Glutamatergic neuron (in vitro differentiated cells): ENCODE measurements around the gene DERL2. TPM values are rescaled to one million over a fixed set of nuclear protein-coding genes. Genes with fewer than 3 reads are reported as not detected.

Experiments
- DNase-seq: peaks from one replicate; pipeline ENCODE4 v3.0.0; 2022
- H3K27ac Mint-ChIP-seq: one replicate; pipeline ENCODE4 v1.8.0; 2020; ENCODE audit warnings: mild to moderate bottlenecking, mixed read lengths, inconsistent platforms; ENCODE audit not compliant: unreplicated experiment
- H3K27me3 Mint-ChIP-seq: one replicate; pipeline ENCODE4 v1.8.0; 2020; ENCODE audit warnings: mild to moderate bottlenecking, moderate library complexity, mixed read lengths, inconsistent platforms; ENCODE audit not compliant: unreplicated experiment
- H3K36me3 Mint-ChIP-seq: one replicate; pipeline ENCODE4 v1.8.0; 2020; ENCODE audit warnings: mild to moderate bottlenecking, mixed read lengths, inconsistent platforms; ENCODE audit not compliant: unreplicated experiment
- H3K4me1 Mint-ChIP-seq: one replicate; pipeline ENCODE4 v1.8.0; 2020; ENCODE audit warnings: mild to moderate bottlenecking, low read depth, mixed read lengths, inconsistent platforms; ENCODE audit not compliant: unreplicated experiment
- H3K4me3 Mint-ChIP-seq: one replicate; pipeline ENCODE4 v1.8.0; 2020; ENCODE audit warnings: mild to moderate bottlenecking, mixed read lengths, inconsistent platforms; ENCODE audit not compliant: unreplicated experiment
- H3K9me3 Mint-ChIP-seq: one replicate; pipeline ENCODE4 v1.8.0; 2020; ENCODE audit warnings: mild to moderate bottlenecking, moderate library complexity, mixed read lengths, inconsistent platforms; ENCODE audit not compliant: unreplicated experiment
- total RNA-seq: library from RNA; stranded (reverse); fragmentation: NEBNext Ultra II Directional; extraction: Animal tissue kit (Norgen Biotek cat#: 25700); gene quantifications from one replicate; pipeline ENCODE4 v1.2.1, GENCODE V29; 2021; ENCODE audit not compliant: unreplicated experiment
- TF ChIP-seq, protein P1 (sequence below): fragments of 200-600 bp; sonication (generic); IDR thresholded peaks from one replicate; pipeline ENCODE4 v1.5.0; 2021; ENCODE audit not compliant: partially characterized antibody, unreplicated experiment

DERL2 gene
- total RNA-seq, 1 donor from 2014 or later, result 56.1 TPM

DNA sequence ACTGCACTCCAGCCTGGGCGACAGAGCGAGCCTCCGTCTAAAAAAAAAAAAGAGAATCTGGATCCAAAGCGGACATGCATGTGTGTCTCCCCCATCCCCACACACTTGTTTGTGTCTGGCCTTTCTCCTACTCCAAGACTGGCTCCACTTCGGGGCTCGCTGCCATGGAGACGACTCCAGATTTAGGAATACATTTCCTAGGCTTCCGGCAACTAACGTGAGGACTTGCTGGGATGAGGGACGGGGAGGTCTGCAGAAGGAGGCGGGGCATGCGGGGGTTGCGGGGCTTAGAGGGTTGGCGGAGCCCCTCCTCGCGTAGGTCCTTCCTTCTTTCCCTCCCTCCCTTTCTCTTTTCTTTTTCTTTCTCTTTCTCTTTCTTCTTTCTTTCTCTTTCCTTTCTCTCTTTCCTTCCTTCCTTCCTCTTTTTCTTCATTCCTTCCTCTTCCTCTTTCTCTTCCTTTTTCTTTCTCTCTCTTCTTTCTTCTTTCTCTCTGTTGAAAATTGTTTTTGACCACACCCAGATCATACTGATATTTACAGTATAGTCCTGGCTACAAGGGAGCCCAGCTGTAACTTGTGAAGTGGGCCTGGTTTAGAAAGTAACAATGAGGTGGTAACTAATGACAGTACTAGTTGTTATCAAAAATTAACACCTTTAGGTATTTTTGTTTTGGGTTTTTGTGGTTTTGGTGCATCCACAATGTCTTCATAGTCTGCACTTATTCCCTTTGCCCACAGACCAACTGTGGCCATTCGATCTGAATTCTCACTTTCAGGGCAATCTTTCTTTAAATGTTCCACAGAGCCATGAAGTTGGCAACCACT, 25.6 kb upstream of the DERL2 start:
- TF ChIP-seq, protein P1, sequence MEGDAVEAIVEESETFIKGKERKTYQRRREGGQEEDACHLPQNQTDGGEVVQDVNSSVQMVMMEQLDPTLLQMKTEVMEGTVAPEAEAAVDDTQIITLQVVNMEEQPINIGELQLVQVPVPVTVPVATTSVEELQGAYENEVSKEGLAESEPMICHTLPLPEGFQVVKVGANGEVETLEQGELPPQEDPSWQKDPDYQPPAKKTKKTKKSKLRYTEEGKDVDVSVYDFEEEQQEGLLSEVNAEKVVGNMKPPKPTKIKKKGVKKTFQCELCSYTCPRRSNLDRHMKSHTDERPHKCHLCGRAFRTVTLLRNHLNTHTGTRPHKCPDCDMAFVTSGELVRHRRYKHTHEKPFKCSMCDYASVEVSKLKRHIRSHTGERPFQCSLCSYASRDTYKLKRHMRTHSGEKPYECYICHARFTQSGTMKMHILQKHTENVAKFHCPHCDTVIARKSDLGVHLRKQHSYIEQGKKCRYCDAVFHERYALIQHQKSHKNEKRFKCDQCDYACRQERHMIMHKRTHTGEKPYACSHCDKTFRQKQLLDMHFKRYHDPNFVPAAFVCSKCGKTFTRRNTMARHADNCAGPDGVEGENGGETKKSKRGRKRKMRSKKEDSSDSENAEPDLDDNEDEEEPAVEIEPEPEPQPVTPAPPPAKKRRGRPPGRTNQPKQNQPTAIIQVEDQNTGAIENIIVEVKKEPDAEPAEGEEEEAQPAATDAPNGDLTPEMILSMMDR, result no peak
- no peaks in the 10 kb centered on the region for H3K27me3 Mint-ChIP-seq
- H3K9me3 Mint-ChIP-seq, result no peaks in the 10 kb centered on the region
- DNase-seq, result no peak
- H3K4me3 Mint-ChIP-seq, result no peak overlapping the region
- peaks cover 2% of the 10 kb centered on the region for H3K4me1 Mint-ChIP-seq
- no peak overlapping the region for H3K27ac Mint-ChIP-seq
- no peaks in the 10 kb centered on the region for H3K36me3 Mint-ChIP-seq

GRCh38 chr17:5510771-5511170, 24.8 kb upstream of the DERL2 start:
- no peak for DNase-seq
- Mint-ChIP-seq H3K27me3 (no peaks in the 10 kb centered on the region), H3K9me3 (no peaks in the 10 kb centered on the region), H3K36me3 (no peaks in the 10 kb centered on the region), H3K27ac (no peak overlapping the region), H3K4me1 (peaks cover 2% of the 10 kb centered on the region), H3K4me3 (no peak overlapping the region)
- TF ChIP-seq, protein P1, result no peak

DNA sequence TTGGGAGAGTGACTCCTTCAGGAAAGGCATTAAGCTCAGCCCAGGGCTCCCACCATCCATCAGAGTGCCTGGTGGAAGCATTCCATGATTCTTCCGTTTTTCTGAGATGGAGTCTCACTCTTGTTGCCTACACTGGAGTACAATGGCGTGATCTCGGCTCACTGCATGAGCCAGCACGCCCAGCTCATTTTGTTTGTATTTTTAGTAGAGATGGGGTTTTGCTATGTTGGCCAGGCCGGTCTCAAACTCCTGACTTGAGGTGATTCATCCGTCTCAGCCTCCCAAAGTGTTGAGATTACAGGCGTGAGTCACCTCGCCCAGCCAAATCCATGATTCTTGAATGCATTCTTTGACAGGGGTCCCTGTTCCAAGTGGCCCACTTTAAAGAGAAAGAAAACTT, 23.5 kb upstream of the DERL2 start:
- no peak for DNase-seq
- H3K9me3 Mint-ChIP-seq, result no peaks in the 10 kb centered on the region
- H3K27me3 Mint-ChIP-seq, result no peaks in the 10 kb centered on the region
- H3K4me3 Mint-ChIP-seq, result no peak overlapping the region
- TF ChIP-seq, protein P1, result no peak
- H3K4me1 Mint-ChIP-seq, result peaks cover 2% of the 10 kb centered on the region
- H3K27ac Mint-ChIP-seq, result no peak overlapping the region
- H3K36me3 Mint-ChIP-seq, result no peaks in the 10 kb centered on the region

DNA sequence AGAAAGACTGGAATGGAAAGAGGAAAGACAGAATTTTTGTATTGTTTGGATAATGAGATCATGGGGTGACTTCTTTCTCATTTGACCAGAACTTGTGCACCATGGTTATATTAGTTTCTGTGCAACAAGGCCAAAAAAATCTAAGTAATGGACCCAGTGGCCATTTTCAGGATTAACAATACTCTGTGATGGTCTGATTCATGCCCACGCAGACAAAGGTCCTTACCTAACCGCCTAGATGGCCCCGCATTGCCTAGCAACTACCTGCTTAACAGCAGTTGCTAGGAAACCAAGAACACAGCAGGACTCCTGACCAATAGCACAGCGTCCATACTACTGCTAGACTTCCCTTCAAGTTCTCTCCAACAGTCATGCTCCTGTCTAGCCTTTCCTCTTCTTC, 22.8 kb upstream of the DERL2 start:
- Mint-ChIP-seq H3K4me1 (peaks cover 2% of the 10 kb centered on the region), H3K27ac (no peak overlapping the region), H3K9me3 (no peaks in the 10 kb centered on the region), H3K36me3 (no peaks in the 10 kb centered on the region), H3K27me3 (peaks cover 2% of the 10 kb centered on the region), H3K4me3 (no peak overlapping the region)
- no peak for DNase-seq
- TF ChIP-seq, protein P1, result no peak

GRCh38 chr17:5506307-5506706, 20.3 kb upstream of the DERL2 start:
- Mint-ChIP-seq H3K4me3 (no peak overlapping the region), H3K27ac (no peak overlapping the region), H3K36me3 (peaks cover 4% of the 10 kb centered on the region), H3K9me3 (peaks cover 3% of the 10 kb centered on the region), H3K4me1 (peaks cover 6% of the 10 kb centered on the region), H3K27me3 (peaks cover 4% of the 10 kb centered on the region)
- DNase-seq, result no peak
- TF ChIP-seq, protein P1, result no peak
